ENCODE data around the gene MMP25. TPM values are rescaled to one million over a fixed set of nuclear protein-coding genes. Genes with fewer than 3 reads are reported as not detected.
"Not testable (repeated sequence)": the region's sequence is repeated elsewhere in the genome, so short reads cannot be mapped to it uniquely, and the experiment has no call there.

The MMP25 gene
- total RNA-seq, 1 donor from 2014 or later = 0.13 TPM

- no peak for DNase-seq (ENCODE audit: low read depth, low spot score)
Observed at GRCh38 chr16:3054965-3055733, 8.8 kb downstream of the MMP25 start.

GRCh38 chr16:3055734-3056115, 9.4 kb downstream of the MMP25 start:
- DNase-seq (ENCODE audit: low read depth, low spot score) = not testable (repeated sequence)

- DNase-seq (ENCODE audit: low read depth, low spot score) = no peak
Observed at GRCh38 chr16:3056336-3057180, 10.2 kb downstream of the MMP25 start.

GRCh38 chr16:3057181-3058138, 11.1 kb downstream of the MMP25 start:
- no peak for DNase-seq (ENCODE audit: low read depth, low spot score)

GRCh38 chr16:3058139-3059030, 12.0 kb downstream of the MMP25 start:
- no peak for DNase-seq (ENCODE audit: low read depth, low spot score)

- peak; percentile 30 for DNase-seq (ENCODE audit: low read depth, low spot score)
Observed at GRCh38 chr16:3059041-3059722, 12.8 kb downstream of the MMP25 start.

- no peak for DNase-seq (ENCODE audit: low read depth, low spot score)
Observed at GRCh38 chr16:3059723-3060242, 13.4 kb downstream of the MMP25 start.

GRCh38 chr16:3060339-3061127, 14.2 kb downstream of the MMP25 start:
- DNase-seq (ENCODE audit: low read depth, low spot score) = no peak

GRCh38 chr16:3062553-3062952, 16.2 kb downstream of the MMP25 start:
- no peak for DNase-seq (ENCODE audit: low read depth, low spot score)

GRCh38 chr16:3063625-3064386, 17.4 kb downstream of the MMP25 start:
- no peak for DNase-seq (ENCODE audit: low read depth, low spot score)

GRCh38 chr16:3065069-3065741, 18.8 kb downstream of the MMP25 start, which contains the start of gene IL32:
TSS of gene IL32 (plus strand) at chr16:3065640. CDS start at chr16:3065812, 172 bp downstream.
- DNase-seq (ENCODE audit: low read depth, low spot score) = peak; percentile 76

- DNase-seq (ENCODE audit: low read depth, low spot score) = no peak
Observed at GRCh38 chr16:3065742-3066439, 19.5 kb downstream of the MMP25 start.

- DNase-seq (ENCODE audit: low read depth, low spot score) = no peak
Observed at GRCh38 chr16:3066440-3066748, 20.0 kb downstream of the MMP25 start.

GRCh38 chr16:3068487-3068886, 22.1 kb downstream of the MMP25 start:
- no peak for DNase-seq (ENCODE audit: low read depth, low spot score)

GRCh38 chr16:3069146-3069545, 22.8 kb downstream of the MMP25 start:
- DNase-seq (ENCODE audit: low read depth, low spot score) = not testable (repeated sequence)

GRCh38 chr16:3070608-3071111, 24.3 kb downstream of the MMP25 start:
- DNase-seq (ENCODE audit: low read depth, low spot score) = no peak

- no peak for DNase-seq (ENCODE audit: low read depth, low spot score)
Observed at GRCh38 chr16:3071655-3072054, 25.3 kb downstream of the MMP25 start.
